HepG2 (cell line): ENCODE data around the gene SKP2. TPM values are rescaled to one million over a fixed set of nuclear protein-coding genes. Genes with fewer than 3 reads are reported as not detected.

Experiments used
- CREM ChIP-seq, 2 experiments: sonication (generic) in 1 of 2; formaldehyde crosslinking in 1 of 2; IDR thresholded peaks; 2 replicates each; pipeline versions ENCODE4 v1.4.0 to v1.6.1; 2016 to 2020; ENCODE audit warnings: antibody characterized with exemption in 1 of 2, mild to moderate bottlenecking in 1 of 2, missing genetic modification reagents in 1 of 2
- HDAC2 ChIP-seq: sonication (generic); formaldehyde crosslinking; IDR thresholded peaks from 2 replicates; pipeline ENCODE4 v1.4.0; 2020; ENCODE audit warnings: missing genetic modification reagents
- HNF4G ChIP-seq, 2 experiments: sonication (generic) in 1 of 2; formaldehyde crosslinking in 1 of 2; IDR thresholded peaks; 2 replicates each; pipeline versions ENCODE4 v1.4.0 to v1.6.1; 2011 to 2020; ENCODE audit warnings: borderline replicate concordance in 2 of 2, low read depth in 2 of 2, mild to moderate bottlenecking in 2 of 2, low read length in 1 of 2, missing genetic modification reagents in 1 of 2, moderate library complexity in 1 of 2
- HOXA5 ChIP-seq: sonication (generic); formaldehyde crosslinking; IDR thresholded peaks from 2 replicates; pipeline ENCODE4 v1.4.0; 2020; ENCODE audit warnings: missing genetic modification reagents
- KLF6 ChIP-seq: IDR thresholded peaks from 2 replicates; pipeline ENCODE4 v1.8.0; 2016; ENCODE audit warnings: missing biosample characterization, missing genetic modification reagents
- ZNF143 ChIP-seq: sonication (generic); formaldehyde crosslinking; IDR thresholded peaks from 2 replicates; pipeline ENCODE4 v1.4.0; 2020; ENCODE audit warnings: missing genetic modification reagents
- polyA plus RNA-seq, 8 experiments: library from polyadenylated mRNA; depleted of rRNA in 3 of 8; stranded (reverse) in 7 of 8; unstranded in 1 of 8; fragments of >200 nt; fragmentation: Illumina TruSeq in 4 of 8; extraction: Trizol in 4 of 8; gene quantifications; 2 replicates each; pipeline versions ENCODE4 v1.2.1 to v1.2.3, GENCODE V29; 2011 to 2016; ENCODE audit warnings: low read depth in 4 of 8, missing spikeins in 1 of 8, mixed read lengths in 1 of 8; ENCODE audit not compliant: insufficient read depth in 1 of 8
- total RNA-seq, 5 experiments: library from RNA; depleted of rRNA; stranded (reverse); fragments of >200 nt; fragmentation: Illumina TruSeq; extraction: Trizol; gene quantifications; 2 replicates each; pipeline ENCODE4 v1.2.3, GENCODE V29; 2016; ENCODE audit warnings: low read depth in 1 of 5
- TF ChIP-seq, protein P1 (sequence below): sonication (generic); formaldehyde crosslinking; IDR thresholded peaks from 2 replicates; pipeline ENCODE4 v1.8.0; 2022; ENCODE audit warnings: mild to moderate bottlenecking, missing genetic modification reagents
- TF ChIP-seq, protein P2 (sequence below): sonication (generic); formaldehyde crosslinking; IDR thresholded peaks from 2 replicates; pipeline ENCODE4 v1.4.0; 2020; ENCODE audit warnings: missing genetic modification reagents
- TF ChIP-seq, protein P3 (sequence below): sonication (generic); formaldehyde crosslinking; IDR thresholded peaks from 2 replicates; pipeline ENCODE4 v1.4.0; 2020; ENCODE audit warnings: missing genetic modification reagents, low read depth, mild to moderate bottlenecking, borderline replicate concordance
- TF ChIP-seq, protein P4 (sequence below): sonication (generic); formaldehyde crosslinking; IDR thresholded peaks from 2 replicates; pipeline ENCODE4 v1.5.0; 2020; ENCODE audit warnings: mild to moderate bottlenecking, missing genetic modification reagents
- TF ChIP-seq, protein P5 (sequence below): sonication (generic); formaldehyde crosslinking; IDR thresholded peaks from 2 replicates; pipeline ENCODE4 v1.4.0; 2020; ENCODE audit warnings: missing genetic modification reagents
- TF ChIP-seq, protein P6 (sequence below): IDR thresholded peaks from 2 replicates; pipeline ENCODE4 v1.6.1; 2016; ENCODE audit warnings: mild to moderate bottlenecking

SKP2 gene
- total and polyA plus RNA-seq, 2 of the 13 experiments (the other 11 are each of a cell fraction or from before 2014, with no cell fraction given) = 29.6 to 84.1 TPM

DNA sequence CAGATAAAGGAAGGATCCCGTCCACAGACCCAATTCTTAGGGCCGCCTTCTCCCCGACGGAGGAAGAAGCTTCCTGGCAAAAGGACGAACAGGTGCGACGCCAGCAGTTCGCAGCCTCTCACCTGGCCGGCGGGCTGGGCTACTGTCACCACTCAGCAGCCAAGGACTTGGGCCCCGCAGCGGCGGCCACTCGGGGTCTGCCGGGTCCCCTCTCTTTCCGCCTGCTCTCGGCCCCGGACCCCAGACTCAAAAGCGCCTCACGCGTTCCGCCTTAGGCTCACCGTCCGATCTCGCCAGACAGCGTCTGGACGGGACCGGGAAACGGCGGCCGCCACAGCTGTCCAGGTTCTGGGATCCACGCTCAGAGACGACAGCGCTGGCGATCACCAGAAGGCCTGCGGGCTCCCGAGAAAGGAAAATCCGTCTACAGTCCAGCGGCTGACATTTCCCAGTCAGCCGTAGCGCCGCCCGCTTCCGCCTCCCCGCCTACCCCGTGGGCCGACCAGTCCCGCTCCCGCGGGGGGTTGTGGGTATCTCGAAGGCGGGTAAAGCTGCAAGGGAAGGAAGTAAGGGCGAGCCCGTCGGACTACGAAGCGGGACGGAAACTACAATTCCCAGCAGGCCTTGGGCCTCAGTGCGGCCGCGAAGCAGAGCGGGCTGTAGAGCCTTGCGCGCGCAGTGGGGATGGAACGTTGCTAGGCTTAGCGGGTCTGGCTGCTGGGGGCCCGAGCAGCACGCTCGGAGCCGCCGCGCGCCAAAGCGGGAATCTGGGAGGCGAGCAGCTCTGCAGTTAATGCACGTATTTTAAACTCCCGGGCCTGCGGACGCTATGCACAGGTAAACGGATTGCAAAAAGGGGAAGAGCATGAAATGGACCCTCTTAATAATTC, at the start of gene SKP2, which contains the start of gene LMBRD2 (continued):
- TF ChIP-seq, protein P1, sequence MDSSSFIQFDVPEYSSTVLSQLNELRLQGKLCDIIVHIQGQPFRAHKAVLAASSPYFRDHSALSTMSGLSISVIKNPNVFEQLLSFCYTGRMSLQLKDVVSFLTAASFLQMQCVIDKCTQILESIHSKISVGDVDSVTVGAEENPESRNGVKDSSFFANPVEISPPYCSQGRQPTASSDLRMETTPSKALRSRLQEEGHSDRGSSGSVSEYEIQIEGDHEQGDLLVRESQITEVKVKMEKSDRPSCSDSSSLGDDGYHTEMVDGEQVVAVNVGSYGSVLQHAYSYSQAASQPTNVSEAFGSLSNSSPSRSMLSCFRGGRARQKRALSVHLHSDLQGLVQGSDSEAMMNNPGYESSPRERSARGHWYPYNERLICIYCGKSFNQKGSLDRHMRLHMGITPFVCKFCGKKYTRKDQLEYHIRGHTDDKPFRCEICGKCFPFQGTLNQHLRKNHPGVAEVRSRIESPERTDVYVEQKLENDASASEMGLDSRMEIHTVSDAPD (CRISPR knock-in tag) = no peak
- TF ChIP-seq ZNF143 (CRISPR knock-in tag) = peak; percentile 99
- TF ChIP-seq KLF6 (CRISPR knock-in tag) = peak; percentile 29; the same call in 1 of the 2 replicates
- TF ChIP-seq, protein P2, sequence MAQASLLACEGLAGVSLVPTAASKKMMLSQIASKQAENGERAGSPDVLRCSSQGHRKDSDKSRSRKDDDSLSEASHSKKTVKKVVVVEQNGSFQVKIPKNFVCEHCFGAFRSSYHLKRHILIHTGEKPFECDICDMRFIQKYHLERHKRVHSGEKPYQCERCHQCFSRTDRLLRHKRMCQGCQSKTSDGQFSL (CRISPR knock-in tag) = no peak
- peak; percentile 88 for TF ChIP-seq CREM (IDR thresholded peaks at IDR 0.05)
- TF ChIP-seq CREM (CRISPR knock-in tag; IDR thresholded peaks at IDR 0.05) = no peak
- TF ChIP-seq, protein P3, sequence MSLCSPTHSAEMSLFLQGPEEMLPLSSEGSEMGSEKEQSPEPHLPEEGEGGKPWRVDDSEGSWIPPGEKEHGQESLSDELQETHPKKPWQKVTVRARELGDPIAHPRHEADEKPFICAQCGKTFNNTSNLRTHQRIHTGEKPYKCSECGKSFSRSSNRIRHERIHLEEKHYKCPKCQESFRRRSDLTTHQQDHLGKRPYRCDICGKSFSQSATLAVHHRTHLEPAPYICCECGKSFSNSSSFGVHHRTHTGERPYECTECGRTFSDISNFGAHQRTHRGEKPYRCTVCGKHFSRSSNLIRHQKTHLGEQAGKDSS (CRISPR knock-in tag) = 0 out of 2 replicates have a peak, but pooled peaks have one; percentile 36
- TF ChIP-seq, protein P4, sequence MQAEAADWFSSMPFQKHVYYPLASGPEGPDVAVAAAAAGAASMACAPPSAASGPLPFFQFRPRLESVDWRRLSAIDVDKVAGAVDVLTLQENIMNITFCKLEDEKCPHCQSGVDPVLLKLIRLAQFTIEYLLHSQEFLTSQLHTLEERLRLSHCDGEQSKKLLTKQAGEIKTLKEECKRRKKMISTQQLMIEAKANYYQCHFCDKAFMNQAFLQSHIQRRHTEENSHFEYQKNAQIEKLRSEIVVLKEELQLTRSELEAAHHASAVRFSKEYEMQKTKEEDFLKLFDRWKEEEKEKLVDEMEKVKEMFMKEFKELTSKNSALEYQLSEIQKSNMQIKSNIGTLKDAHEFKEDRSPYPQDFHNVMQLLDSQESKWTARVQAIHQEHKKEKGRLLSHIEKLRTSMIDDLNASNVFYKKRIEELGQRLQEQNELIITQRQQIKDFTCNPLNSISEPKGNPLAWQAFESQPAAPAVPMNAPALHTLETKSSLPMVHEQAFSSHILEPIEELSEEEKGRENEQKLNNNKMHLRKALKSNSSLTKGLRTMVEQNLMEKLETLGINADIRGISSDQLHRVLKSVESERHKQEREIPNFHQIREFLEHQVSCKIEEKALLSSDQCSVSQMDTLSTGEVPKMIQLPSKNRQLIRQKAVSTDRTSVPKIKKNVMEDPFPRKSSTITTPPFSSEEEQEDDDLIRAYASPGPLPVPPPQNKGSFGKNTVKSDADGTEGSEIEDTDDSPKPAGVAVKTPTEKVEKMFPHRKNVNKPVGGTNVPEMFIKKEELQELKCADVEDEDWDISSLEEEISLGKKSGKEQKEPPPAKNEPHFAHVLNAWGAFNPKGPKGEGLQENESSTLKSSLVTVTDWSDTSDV (CRISPR knock-in tag) = peak; percentile 62; the same call in 1 of the 2 replicates
- peak; percentile 80 for TF ChIP-seq HOXA5
- TF ChIP-seq, protein P5, sequence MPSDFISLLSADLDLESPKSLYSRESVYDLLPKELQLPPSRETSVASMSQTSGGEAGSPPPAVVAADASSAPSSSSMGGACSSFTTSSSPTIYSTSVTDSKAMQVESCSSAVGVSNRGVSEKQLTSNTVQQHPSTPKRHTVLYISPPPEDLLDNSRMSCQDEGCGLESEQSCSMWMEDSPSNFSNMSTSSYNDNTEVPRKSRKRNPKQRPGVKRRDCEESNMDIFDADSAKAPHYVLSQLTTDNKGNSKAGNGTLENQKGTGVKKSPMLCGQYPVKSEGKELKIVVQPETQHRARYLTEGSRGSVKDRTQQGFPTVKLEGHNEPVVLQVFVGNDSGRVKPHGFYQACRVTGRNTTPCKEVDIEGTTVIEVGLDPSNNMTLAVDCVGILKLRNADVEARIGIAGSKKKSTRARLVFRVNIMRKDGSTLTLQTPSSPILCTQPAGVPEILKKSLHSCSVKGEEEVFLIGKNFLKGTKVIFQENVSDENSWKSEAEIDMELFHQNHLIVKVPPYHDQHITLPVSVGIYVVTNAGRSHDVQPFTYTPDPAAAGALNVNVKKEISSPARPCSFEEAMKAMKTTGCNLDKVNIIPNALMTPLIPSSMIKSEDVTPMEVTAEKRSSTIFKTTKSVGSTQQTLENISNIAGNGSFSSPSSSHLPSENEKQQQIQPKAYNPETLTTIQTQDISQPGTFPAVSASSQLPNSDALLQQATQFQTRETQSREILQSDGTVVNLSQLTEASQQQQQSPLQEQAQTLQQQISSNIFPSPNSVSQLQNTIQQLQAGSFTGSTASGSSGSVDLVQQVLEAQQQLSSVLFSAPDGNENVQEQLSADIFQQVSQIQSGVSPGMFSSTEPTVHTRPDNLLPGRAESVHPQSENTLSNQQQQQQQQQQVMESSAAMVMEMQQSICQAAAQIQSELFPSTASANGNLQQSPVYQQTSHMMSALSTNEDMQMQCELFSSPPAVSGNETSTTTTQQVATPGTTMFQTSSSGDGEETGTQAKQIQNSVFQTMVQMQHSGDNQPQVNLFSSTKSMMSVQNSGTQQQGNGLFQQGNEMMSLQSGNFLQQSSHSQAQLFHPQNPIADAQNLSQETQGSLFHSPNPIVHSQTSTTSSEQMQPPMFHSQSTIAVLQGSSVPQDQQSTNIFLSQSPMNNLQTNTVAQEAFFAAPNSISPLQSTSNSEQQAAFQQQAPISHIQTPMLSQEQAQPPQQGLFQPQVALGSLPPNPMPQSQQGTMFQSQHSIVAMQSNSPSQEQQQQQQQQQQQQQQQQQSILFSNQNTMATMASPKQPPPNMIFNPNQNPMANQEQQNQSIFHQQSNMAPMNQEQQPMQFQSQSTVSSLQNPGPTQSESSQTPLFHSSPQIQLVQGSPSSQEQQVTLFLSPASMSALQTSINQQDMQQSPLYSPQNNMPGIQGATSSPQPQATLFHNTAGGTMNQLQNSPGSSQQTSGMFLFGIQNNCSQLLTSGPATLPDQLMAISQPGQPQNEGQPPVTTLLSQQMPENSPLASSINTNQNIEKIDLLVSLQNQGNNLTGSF (CRISPR knock-in tag) = no peak; the same call in 1 of the 2 replicates
- no peak for TF ChIP-seq HNF4G (IDR thresholded peaks at IDR 0.05; ENCODE audit: borderline replicate concordance, low read depth, low read length)
- peak; percentile 45; the same call in 1 of the 2 replicates for TF ChIP-seq HNF4G (CRISPR knock-in tag; IDR thresholded peaks at IDR 0.05; ENCODE audit: borderline replicate concordance, low read depth)
- TF ChIP-seq HDAC2 (CRISPR knock-in tag) = peak; percentile 76
- TF ChIP-seq, protein P6, sequence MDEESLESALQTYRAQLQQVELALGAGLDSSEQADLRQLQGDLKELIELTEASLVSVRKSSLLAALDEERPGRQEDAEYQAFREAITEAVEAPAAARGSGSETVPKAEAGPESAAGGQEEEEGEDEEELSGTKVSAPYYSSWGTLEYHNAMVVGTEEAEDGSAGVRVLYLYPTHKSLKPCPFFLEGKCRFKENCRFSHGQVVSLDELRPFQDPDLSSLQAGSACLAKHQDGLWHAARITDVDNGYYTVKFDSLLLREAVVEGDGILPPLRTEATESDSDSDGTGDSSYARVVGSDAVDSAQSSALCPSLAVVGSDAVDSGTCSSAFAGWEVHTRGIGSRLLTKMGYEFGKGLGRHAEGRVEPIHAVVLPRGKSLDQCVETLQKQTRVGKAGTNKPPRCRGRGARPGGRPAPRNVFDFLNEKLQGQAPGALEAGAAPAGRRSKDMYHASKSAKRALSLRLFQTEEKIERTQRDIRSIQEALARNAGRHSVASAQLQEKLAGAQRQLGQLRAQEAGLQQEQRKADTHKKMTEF (CRISPR knock-in tag) = peak; percentile 84; the same call in 1 of the 2 replicates
